ENCODE data around the gene ZCCHC24. TPM values are rescaled to one million over a fixed set of nuclear protein-coding genes. Genes with fewer than 3 reads are reported as not detected.

ZCCHC24 gene
- total and polyA plus RNA-seq, 9 donors, result 21.6 to 92.1 (median 58.3) TPM

DNA sequence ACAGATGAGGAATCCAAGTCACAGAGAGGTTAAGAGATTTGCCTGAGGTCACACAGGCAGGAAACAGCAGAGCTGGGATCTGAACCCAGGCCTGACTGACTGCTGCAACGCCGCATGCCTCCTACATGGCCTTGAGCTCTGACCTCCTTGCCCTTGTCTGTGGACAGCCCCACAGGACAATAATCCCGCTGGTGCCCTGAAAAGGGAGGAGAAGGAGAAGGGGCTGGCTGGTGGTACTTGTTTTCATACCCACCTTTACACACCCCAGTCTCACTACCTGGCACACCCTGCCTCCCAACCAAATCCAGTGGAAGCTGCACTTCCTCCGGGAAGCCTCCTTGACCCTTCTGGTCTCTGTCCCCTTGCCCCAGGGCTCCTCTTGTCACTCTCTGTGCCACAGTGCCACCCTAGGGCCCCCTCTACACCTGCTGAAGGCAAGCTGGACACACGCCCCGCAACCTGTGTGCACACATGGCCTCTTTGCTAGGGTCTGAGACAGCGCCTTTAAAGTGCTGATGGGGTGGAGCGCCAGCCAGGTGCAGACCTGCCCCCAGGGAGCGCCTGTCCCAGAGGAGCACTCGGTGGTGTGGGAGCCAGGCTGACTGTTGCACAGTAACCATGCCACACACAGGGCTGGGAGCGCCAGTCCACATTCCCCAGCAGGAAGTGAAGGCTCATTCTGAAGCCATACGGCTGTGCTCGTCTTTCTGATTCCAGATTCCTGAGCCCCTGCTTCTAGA is 38.6 kb downstream of the ZCCHC24 start:
- no peaks in the 10 kb centered on the region for H3K9me3 ChIP-seq
- H3K27ac ChIP-seq, result peak overlapping the region in 1 of 2 donors; percentile 80
- H3K4me3 ChIP-seq, result no peak overlapping the region
- intact Hi-C loops (cut with DNase I), result loop anchor here in 1 of 4 donors (5.0 kb wide), 1 partner anchor 35 kb away; no protein-coding TSS in a partner anchor
- DNase-seq, result peak in 4 of 5 donors; percentile 31 to 50 (median 42)
- TF ChIP-seq POLR2A (IDR thresholded peaks at IDR 0.05), result no peak
- no peak for TF ChIP-seq EP300 (IDR thresholded peaks at IDR 0.05)
- TF ChIP-seq, protein P1, sequence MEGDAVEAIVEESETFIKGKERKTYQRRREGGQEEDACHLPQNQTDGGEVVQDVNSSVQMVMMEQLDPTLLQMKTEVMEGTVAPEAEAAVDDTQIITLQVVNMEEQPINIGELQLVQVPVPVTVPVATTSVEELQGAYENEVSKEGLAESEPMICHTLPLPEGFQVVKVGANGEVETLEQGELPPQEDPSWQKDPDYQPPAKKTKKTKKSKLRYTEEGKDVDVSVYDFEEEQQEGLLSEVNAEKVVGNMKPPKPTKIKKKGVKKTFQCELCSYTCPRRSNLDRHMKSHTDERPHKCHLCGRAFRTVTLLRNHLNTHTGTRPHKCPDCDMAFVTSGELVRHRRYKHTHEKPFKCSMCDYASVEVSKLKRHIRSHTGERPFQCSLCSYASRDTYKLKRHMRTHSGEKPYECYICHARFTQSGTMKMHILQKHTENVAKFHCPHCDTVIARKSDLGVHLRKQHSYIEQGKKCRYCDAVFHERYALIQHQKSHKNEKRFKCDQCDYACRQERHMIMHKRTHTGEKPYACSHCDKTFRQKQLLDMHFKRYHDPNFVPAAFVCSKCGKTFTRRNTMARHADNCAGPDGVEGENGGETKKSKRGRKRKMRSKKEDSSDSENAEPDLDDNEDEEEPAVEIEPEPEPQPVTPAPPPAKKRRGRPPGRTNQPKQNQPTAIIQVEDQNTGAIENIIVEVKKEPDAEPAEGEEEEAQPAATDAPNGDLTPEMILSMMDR (IDR thresholded peaks at IDR 0.05), result no peak
- no peaks in the 10 kb centered on the region for H3K36me3 ChIP-seq
- no peaks in the 10 kb centered on the region for H3K27me3 ChIP-seq
- H3K4me1 ChIP-seq (ENCODE audit: insufficient read depth), result peaks cover 62% of the 10 kb centered on the region
- 69 to 76% (median 72%) methylated on average over 13 of the region's 13 CpGs for WGBS, 3 donors

DNA sequence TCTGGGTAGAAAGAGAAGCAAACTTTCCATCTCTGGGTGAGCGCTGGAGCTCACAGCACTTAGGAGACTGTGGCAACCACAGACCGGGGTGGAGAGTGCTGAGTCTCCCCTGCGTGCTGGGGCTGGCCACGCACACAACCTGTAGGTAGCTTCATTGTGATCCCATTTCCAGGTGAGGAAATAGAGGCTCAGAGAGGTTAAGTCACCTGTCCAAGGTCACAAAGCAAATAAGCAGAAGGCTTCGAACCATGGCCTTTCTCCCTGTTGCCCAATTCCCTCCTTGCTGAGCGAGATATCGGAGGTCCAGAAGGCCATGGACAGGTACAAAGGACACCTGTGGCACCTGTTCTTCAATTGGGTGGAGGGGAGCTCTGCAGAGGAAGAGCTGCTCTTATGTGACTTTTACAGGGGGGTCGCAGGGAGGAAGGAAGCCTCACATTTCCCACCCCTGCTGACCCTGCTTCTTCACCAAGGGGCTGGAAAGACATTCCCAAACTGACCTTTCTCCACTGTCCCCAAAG is 39.4 kb downstream of the ZCCHC24 start:
- Histone ChIP-seq H3K4me1 (ENCODE audit: insufficient read depth) (peaks cover 68% of the 10 kb centered on the region), H3K27me3 (no peaks in the 10 kb centered on the region), H3K36me3 (no peaks in the 10 kb centered on the region), H3K4me3 (no peak overlapping the region), H3K27ac (peak overlapping the region; percentile 4 to 80), H3K9me3 (no peaks in the 10 kb centered on the region)
- 68 to 80% (median 69%) methylated on average over 8 of the region's 8 CpGs for WGBS, 3 donors
- TF ChIP-seq POLR2A (IDR thresholded peaks at IDR 0.05) (no peak), EP300 (IDR thresholded peaks at IDR 0.05) (no peak)
- TF ChIP-seq, protein P1 (IDR thresholded peaks at IDR 0.05), result no peak
- DNase-seq, result no peak
- intact Hi-C loops (cut with DNase I), result loop anchor here in 1 of 4 donors (5.0 kb wide), 1 partner anchor 36 kb away; no protein-coding TSS in a partner anchor

DNA sequence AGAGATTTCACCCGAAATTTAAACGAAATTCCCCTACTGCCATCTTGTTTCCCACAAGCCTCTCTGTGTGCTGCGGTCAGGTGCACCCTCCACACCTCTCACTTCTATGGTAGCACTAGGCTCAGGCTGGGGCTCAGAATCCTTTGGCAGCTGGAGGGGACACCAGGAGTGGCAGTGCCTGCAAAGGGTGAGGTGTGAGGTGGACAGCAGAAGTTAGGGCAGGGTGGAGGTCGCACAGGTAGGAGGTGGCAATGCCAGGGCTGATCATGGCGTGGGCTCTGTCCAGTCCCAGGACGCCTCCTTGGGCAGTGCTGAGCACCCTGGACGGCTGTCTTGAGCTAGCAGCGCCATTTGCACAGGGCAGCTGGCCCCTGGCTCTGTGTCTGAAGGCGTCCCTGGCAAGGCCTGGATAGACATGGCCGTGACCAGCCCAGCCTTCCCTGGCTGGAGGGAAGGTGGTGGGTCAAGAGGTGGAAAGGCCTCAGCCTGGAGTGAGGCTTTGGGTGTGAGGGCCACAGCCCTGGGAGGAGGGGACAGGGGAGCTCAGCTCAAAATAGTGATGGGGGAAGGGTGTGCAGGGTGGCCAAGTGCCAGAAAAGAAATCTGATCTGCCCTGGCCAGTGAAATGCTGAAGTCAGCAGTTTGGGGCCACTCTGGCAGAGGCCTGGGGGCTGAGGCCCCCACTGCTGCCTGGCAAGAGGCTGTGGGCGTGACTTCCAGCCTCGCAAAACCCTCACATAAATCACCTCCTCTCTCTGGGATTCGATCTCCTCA is 40.0 kb downstream of the ZCCHC24 start:
- no peaks in the 10 kb centered on the region for H3K27me3 ChIP-seq
- TF ChIP-seq, protein P1 (IDR thresholded peaks at IDR 0.05), result no peak
- TF ChIP-seq EP300 (IDR thresholded peaks at IDR 0.05), result no peak
- no peak for TF ChIP-seq POLR2A (IDR thresholded peaks at IDR 0.05)
- H3K27ac ChIP-seq, result peak overlapping the region; percentile 4 to 80
- H3K9me3 ChIP-seq, result no peaks in the 10 kb centered on the region
- intact Hi-C loops (cut with DNase I), result loop anchor here in 1 of 4 donors (5.0 kb wide), 1 partner anchor 37 kb away; no protein-coding TSS in a partner anchor
- WGBS, 3 donors, result 57 to 80% (median 59%) methylated on average over 13 of the region's 13 CpGs
- DNase-seq, result peak in 4 of 5 donors; percentile 40 to 66 (median 58)
- H3K36me3 ChIP-seq, result no peaks in the 10 kb centered on the region
- H3K4me3 ChIP-seq, result no peak overlapping the region
- peaks cover 75% of the 10 kb centered on the region for H3K4me1 ChIP-seq (ENCODE audit: insufficient read depth)

DNA sequence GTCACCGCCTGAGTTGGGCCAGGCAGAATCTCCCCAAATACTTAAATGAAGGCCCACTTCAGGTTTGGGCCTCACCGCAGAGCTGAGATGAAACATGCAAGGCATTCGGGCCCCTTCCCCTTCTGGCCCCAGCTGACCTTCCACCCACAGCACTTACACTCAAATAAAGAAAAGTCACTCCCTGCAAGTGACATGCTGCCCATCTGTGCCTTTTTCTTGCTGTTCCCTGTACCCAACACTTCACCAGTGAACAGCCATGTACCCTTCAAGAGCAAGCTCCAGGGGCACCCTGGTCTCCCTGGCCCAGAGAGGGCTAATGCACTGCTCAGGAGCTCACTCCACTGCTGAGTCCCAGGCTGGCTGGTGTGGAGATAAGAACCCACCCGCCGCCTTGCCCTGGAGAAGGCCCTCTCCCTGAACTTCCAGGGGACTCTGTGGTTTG is 40.7 kb downstream of the ZCCHC24 start:
- intact Hi-C loops (cut with DNase I), result loop anchor here in 1 of 4 donors (5.0 kb wide), 1 partner anchor 38 kb away; no protein-coding TSS in a partner anchor
- no peaks in the 10 kb centered on the region for H3K9me3 ChIP-seq
- DNase-seq, result peak in 4 of 5 donors; percentile 21 to 41 (median 36)
- WGBS, 3 donors, result 55 to 66% (median 55%) methylated on average over 5 of the region's 5 CpGs
- no peaks in the 10 kb centered on the region for H3K36me3 ChIP-seq
- no peaks in the 10 kb centered on the region for H3K27me3 ChIP-seq
- TF ChIP-seq EP300 (IDR thresholded peaks at IDR 0.05), result no peak
- TF ChIP-seq, protein P1 (IDR thresholded peaks at IDR 0.05), result no peak
- TF ChIP-seq POLR2A (IDR thresholded peaks at IDR 0.05), result no peak
- peak overlapping the region in 1 of 2 donors; percentile 80 for H3K27ac ChIP-seq
- no peak overlapping the region for H3K4me3 ChIP-seq
- peaks cover 78% of the 10 kb centered on the region for H3K4me1 ChIP-seq (ENCODE audit: insufficient read depth)
